ENCODE data around the gene OPCML.

GRCh38 chr11:133096981-133097380, 435.3 kb downstream of the OPCML start:
- TF ChIP-seq HNRNPL (IDR thresholded peaks at IDR 0.05; ENCODE audit: low read depth, low read length): no peak
- TF ChIP-seq ZNF687 (CRISPR knock-in tag; IDR thresholded peaks at IDR 0.05): no peak
- no peak for TF ChIP-seq ZNF335 (CRISPR knock-in tag; IDR thresholded peaks at IDR 0.05)

Data from HepG2 (cell line).